Ovary (tissue), 3 donors: ENCODE data around the gene PLXNA4.

ENCODE experiments used
- EP300 ChIP-seq: sonication (generic); formaldehyde crosslinking; IDR thresholded peaks from one replicate; pipeline ENCODE4 v1.6.1; 2017; ENCODE audit warnings: antibody characterized with exemption
- POLR2A ChIP-seq: fragments of 450-650 bp; IDR thresholded peaks from one replicate; pipeline ENCODE4 v1.6.1; 2017; ENCODE audit warnings: antibody characterized with exemption, mild to moderate bottlenecking, moderate library complexity
- TF ChIP-seq, protein P1 (sequence below), 3 donors: fragments of 450-650 bp in 2 of 3; fragments of 200-600 bp in 1 of 3; IDR thresholded peaks; one replicate each; pipeline versions ENCODE4 v1.5.1 to v1.8.0; 2016 to 2022; ENCODE audit warnings: antibody characterized with exemption in 3 of 3, mild to moderate bottlenecking in 1 of 3
- donor health status: DM: no; HTN: no; CAD: no.

DNA sequence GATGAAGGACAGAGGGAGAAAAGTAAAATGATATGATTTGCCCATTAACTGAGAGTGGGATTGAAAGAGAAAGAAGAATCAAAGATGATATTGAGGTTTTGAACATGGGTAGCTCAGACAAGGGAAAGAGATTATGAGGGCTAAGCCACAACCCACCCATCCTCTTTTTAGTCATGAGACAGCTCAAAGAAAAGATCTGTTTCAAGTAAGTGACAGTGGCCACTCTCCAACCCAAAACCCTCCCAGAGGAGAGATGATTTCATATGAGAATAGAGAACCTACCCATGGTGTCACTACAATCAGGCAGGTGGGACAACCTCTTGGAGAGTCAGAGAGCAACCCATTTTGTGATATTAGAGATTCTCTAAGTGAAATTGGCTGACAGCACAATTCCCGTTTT, 32.2 kb downstream of the PLXNA4 start:
- TF ChIP-seq, protein P1, sequence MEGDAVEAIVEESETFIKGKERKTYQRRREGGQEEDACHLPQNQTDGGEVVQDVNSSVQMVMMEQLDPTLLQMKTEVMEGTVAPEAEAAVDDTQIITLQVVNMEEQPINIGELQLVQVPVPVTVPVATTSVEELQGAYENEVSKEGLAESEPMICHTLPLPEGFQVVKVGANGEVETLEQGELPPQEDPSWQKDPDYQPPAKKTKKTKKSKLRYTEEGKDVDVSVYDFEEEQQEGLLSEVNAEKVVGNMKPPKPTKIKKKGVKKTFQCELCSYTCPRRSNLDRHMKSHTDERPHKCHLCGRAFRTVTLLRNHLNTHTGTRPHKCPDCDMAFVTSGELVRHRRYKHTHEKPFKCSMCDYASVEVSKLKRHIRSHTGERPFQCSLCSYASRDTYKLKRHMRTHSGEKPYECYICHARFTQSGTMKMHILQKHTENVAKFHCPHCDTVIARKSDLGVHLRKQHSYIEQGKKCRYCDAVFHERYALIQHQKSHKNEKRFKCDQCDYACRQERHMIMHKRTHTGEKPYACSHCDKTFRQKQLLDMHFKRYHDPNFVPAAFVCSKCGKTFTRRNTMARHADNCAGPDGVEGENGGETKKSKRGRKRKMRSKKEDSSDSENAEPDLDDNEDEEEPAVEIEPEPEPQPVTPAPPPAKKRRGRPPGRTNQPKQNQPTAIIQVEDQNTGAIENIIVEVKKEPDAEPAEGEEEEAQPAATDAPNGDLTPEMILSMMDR (IDR thresholded peaks at IDR 0.05), result no peak
- TF ChIP-seq POLR2A (no peak), EP300 (no peak)
